RKO (cell line): ENCODE measurements around the gene SPDYE2.
A peak's percentile ranks its signal among the peaks of the same experiment; 100 is the strongest.
"Not testable (repeated sequence)": the region's sequence is repeated elsewhere in the genome, so short reads cannot be mapped to it uniquely, and the experiment has no call there.

Source experiments
- DNase-seq: peaks from one replicate; pipeline ENCODE4 v3.0.0-alpha.2; 2016; ENCODE audit warnings: low spot score

The SPDYE2 gene, protein sequence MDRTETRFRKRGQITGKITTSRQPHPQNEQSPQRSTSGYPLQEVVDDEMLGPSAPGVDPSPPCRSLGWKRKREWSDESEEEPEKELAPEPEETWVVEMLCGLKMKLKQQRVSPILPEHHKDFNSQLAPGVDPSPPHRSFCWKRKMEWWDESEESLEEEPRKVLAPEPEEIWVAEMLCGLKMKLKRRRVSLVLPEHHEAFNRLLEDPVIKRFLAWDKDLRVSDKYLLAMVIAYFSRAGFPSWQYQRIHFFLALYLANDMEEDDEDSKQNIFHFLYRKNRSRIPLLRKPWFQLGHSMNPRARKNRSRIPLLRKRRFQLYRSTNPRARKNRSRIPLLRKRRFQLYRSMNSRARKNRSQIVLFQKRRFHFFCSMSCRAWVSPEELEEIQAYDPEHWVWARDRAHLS

DNA sequence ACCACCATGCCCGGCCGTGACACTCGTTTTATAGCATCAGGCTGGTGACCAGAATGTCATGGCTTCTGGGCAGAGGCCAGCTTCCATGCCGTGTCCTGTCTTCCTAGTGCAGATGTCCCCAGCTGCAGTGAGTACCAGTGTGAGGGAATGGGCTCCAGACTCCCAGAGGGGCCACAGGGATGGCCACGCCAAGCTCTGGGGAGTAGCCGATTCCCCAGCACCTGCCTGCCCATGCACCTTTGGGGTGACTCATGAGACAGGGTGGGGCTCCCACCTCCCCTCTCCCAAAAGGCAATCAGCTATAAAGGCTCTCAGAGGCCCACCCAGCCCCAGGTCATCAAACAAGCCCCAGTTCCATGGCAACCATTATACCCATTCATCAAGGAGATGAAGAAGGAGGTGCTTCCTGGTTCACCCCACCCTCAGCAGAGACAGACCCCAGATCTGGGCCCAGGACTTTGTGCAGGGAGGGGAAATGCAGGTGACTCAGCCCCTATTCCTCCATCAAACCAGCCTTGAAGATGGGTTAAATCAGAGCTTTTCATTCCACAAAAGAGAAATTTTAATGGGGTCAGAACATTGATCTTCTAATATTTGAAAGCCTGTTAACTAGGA, at the start of gene SPDYE2:
Gene SPDYE2 (plus strand): TSS at position 419 of the 615 bp plus-strand sequence. CDS start 2,030 bp downstream, outside the sequence.
- DNase-seq: not testable (repeated sequence)

DNA sequence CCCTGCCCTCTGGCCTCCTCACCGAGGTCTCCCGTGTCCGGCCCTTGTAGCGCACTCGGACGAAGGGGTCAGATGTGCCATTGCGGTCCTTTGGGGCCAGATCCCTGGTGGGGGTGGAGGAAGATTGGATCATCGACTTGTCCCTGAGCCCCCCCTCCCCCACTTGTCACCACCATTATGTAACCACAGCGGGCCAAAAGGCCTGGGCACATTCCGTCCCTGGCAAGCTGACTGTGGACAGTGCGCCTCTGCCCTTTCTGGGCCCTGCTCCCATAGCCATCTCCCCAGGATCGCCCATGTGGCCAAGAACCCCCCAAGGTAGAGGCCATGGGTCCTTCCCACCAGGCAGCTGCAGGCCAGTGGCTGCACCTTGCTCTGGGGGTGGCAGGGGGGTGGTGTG, 47.9 kb upstream of the SPDYE2 start:
- not testable (repeated sequence) for DNase-seq

DNA sequence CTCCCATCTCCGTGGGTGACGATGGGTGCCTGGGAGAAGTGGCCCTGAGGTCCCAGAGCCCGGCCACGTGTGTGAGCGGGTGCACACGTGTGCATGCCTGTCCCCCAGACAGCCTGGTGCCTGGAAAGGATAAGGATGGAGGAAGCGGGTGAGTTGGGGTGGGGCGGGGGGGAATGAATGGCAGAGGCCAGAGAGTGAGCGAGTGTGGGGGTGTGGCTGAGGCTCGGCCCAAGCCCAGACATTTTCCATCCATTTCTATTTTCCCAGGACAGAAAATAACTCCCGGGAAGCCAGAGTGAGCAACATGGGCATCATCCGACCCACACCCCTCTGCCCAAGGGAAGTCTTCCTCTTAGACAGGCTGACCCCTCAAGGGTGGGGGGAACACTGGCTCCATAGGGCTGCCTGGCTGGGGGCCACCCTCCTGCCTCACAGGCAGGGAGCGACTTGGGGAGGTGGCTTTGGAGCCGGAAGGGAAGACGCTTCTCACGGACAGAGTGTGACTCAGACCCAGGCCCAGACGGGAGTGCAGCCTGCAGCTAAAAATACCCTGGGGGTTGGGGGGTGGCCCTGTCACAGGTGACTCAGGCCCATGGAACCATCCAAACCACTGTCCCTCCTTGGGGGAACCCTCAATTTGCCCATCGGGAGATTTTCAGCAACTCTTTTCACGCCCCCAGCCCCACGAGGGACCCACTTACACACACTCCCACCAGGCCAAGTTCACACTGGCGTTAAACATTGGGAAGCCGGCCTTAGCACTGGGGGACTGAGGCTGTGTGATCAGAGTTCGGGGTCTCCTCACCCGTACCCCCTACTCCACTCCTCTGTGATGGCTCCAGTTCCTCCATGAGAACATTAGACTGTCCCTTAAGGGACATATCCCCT, 45.5 kb upstream of the SPDYE2 start:
- DNase-seq: not testable (repeated sequence)

DNA sequence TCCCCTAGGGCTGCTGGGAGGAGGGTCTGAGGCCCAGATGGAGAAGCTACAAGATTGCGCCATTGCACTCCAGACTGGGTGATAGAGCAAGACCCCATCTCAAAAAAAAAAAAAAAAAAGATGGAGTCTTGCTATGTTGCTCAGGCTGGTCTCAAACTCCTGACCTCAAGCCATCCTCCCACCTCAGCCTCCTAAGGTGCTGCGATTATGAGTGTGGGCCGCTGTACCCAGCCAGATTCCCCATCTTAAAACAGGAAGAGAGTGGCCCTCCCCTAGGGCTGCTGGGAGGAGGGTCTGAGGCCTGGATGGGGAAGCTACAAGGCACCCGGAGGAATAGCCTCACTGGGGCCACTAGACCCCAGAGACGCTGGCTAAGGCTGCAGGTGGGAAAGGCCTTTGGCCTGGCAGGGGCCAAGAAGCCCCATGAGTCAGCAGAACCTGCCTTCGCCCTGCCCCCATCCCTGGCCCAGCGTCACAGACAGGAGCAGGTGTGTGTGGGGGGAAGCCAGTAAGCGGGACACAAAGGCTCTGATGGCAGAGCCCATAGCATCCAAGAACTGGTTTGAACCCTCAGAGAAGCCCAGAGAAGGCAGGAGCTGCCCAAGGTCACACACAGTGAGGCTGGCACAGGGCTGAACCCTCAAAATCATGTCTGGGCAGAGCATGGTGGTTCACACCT, 43.5 kb upstream of the SPDYE2 start:
- DNase-seq: not testable (repeated sequence)

DNA sequence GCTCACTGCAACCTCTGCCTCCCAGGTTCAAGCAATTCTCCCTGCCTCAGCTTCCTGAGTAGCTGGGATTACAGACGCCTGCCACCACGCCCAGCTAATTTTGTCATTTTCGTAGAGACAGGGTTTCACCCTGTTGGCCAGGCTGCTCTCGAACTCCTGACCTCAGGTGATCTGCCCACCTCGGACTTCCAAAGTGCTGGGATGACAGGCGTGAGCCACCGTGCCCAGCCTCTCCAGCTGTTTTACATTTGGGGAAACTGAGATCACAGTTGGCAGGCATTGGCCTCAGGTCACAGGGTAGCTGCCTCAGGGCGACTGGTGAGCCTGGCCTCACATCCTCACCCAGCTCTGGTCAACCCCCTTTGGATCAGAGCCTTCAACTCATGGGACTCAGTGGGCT, 40.5 kb upstream of the SPDYE2 start:
- DNase-seq: not testable (repeated sequence)

DNA sequence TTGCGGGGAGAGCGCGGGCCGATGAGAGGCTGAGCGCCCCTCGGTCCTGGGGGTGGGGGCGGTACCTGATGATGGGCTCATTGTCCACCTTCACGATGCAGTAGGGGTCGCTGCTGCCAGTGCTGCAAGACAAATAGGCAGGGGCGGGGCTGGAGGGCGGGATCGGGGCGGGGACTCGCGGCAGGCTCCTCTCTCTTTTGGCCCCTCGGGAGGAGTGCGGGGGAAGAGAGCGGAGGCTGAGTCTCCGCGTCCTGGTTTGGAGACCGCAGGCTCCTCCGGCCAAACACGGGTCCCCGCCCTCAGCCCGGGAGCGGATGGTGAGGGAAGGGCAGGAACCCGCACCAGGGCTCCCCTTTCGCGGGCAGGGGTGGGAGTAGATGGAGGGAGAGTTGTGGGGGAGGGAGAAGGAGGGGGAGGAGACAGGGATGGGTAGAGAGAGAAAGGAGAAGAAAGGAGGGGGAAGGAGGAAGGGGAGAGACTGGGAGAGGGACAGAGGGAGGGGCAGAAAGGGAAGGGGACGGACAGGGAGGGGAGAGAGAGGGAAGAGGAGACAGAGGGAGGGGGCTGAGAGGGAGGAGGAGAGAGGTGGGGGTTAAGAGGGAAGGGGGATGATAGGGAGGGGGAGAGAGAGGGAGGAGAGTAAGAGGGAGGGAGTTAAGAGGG, 39.0 kb upstream of the SPDYE2 start:
- DNase-seq: not testable (repeated sequence)

DNA sequence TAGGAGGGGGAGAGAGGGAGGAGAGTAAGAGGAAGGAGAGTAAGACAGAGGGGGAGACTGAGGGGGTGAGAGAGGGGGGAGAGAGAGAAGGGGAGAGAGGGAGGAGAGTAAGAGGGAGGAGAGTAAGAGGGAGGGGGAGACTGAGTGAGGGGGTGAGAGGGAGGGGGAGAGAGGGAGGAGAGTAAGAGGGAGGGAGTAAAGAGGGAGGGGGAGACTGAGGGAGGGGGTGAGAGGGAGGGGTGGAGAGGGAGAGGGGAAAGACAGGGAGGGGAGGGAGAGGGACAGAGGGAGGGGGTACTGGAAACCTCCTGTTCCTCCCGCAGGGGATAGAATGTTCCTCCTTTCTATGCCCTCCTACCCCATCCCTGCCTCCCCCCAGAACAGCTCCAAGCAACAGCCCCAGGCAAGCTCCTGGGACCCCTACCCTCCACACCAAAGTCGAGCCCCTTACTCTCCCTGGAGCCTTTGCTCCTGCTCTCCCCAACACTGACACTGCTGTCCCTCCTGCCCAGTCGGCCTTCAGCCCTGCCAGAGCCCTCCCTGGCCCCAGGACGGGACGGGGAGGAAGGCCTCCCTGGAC, 38.3 kb upstream of the SPDYE2 start:
- peak; percentile 0 for DNase-seq

DNA sequence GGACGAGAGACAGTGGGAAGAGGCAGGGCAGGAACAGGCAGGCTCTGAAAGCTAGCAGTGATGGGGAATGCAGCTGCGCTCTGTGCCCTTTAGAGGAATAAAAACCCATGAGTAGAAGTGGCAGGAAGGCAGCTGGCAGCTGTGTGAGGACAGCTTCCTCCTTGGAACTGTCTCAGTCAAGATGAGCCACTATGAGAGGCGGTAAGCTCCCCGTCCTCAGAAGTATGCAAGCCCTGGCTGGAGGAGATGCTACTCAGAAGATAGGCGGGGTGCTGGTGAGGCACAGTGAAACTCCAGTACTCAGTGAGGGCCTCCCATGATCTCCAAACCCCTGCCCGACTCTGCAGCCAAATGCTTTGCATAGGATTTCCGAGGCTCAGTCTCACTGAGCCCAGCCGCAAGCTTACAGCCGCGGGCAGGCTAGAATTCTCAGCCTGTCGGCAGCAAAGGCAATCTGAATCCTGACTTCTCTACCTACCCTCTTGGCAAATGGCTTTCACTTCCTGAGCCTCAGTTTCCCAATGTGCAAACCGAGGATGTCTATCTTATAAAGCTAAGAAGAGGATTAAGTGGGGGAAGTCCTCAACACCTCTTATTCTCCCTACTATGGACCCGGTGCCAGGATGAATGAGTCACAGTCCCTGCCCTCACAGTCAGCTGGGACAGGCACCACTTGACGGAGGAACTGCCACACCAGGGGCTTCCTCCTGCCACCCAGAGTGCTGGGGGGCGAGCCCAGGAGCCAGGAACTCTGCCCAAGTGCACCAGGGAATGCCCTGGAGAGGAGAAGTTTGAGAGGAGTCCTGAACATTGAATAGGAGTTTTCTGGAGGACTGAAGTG, 35.9 kb upstream of the SPDYE2 start:
- not testable (repeated sequence) for DNase-seq

DNA sequence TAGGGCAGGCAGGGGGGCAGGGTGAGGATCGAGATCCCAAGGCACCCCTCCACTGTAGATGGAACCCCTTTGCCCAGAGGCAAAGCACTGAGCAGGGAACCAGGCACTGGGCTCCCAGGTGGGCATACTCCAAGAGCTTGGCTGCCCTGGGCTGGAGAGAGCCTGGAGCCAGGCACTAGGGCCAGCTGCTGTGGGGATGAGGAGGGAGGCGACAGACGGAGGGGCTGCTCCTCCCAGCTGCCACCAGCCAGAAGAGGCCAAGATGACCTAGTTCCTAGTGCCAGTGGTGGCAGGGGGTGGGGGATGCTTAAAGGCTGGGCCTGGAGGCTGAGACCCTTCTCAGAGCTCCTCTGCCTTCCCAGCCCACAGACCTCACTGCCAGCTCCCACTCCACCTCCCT, 35.1 kb upstream of the SPDYE2 start:
- not testable (repeated sequence) for DNase-seq

DNA sequence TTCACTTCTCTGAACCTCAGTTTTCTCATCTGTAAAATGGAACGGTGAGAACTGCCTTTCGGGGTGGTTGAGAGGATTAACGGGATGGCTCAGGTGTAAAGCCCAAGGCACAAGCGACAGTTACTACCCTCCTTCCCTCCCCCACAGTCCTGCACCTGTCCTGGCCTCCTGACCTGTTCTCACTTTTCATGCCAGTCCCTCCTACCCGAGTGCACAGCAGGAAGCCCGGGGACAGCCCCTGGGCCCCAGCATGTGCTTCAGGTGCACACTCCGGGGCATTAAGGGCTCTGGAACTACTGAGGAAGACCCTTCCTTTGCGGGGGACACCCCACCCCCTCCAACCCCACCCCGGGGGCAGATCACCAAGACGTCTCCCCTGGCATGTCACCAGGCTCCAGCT, 34.1 kb upstream of the SPDYE2 start:
- DNase-seq: not testable (repeated sequence)

DNA sequence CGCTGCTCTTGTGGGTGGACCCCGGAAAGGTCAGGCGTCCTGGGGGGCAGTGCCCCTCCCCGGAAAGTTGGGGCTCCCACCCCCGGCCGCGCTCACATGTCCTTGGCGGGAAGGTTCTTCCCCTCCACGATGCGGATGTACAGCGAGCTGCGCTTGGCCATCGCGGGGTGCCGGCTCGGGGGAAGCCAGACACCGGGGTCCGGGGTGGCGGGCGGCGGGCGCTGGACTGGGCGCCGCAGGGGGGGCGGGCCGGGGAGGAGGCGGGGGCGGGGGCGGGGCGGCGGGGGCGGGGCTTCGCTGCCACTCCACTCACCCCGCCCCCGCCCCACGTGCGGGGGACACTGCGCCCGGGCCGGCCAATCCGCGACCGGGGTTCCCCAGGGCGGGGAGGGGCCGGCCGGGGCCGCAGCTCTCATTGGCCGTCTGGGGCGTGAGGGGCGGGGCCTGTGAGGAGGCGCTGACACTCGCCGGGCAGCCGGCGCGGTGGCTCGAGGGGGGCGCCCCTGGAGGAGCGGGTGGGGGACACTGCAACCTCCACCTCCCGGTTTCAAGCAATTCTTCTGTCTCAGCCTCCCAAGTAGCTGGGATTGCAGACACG, 33.4 kb upstream of the SPDYE2 start, which contains the start of gene RASA4B:
Gene RASA4B (minus strand): TSS at position 228 of the 598 bp plus-strand sequence. CDS start 67 bp downstream, at position 161.
- DNase-seq: not testable (repeated sequence)

DNA sequence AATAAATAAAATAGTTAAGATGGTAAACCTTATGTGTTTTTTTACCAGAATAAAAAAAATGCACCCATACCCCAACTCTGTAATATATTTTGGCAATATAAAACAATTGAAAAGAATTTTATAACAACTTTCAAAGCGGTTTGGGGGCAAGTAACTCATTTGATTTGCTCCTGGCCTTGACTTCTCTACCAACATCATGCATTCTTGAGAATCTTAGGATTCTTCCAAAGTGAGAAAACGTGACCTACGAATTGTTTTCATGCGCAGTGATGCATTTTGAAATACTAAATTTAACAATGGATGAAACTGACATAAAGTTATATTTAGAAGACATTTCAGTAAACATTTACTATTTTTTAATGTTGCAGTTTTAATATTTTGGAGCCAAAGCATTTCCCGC, 30.2 kb upstream of the SPDYE2 start:
- DNase-seq: not testable (repeated sequence)

DNA sequence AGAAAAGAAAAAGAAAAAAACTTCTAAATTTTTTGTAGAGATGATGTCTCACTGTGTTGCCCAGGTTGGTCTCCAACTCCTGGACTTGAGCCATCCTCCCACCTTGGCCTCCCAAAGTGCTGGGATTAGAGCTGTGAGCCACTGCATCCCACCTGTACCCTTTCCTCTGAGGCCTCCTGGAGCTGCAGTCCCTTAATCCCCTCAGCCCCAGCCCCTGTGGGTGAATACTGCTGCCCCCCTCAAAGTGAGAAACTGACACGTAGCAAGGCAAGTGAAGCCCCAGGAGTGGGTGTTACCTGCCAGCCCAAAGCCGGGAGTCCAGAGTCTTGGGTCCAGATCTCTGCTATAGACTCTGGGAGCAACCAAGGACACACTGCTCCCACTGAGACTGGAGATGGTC, 26.2 kb upstream of the SPDYE2 start:
- not testable (repeated sequence) for DNase-seq

DNA sequence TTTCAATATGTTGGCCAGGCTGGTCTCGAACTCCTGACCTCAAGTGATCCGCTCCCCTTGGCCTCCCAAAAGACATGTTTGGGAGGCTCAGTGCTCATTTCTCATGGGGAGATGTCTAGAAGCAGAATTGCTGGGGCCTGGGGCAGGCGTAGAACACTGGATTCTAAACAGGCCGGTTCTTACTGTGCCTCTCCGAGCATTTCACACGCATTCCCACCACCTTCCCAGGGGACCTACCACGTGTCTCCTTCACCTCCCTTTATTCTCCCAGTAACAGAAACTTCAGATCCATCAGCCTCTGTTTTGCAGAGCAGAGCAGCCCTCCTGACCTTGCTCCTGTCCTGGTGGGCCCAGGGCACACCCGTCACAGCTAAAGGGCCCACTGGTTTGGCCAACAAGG, 23.8 kb upstream of the SPDYE2 start:
- not testable (repeated sequence) for DNase-seq

DNA sequence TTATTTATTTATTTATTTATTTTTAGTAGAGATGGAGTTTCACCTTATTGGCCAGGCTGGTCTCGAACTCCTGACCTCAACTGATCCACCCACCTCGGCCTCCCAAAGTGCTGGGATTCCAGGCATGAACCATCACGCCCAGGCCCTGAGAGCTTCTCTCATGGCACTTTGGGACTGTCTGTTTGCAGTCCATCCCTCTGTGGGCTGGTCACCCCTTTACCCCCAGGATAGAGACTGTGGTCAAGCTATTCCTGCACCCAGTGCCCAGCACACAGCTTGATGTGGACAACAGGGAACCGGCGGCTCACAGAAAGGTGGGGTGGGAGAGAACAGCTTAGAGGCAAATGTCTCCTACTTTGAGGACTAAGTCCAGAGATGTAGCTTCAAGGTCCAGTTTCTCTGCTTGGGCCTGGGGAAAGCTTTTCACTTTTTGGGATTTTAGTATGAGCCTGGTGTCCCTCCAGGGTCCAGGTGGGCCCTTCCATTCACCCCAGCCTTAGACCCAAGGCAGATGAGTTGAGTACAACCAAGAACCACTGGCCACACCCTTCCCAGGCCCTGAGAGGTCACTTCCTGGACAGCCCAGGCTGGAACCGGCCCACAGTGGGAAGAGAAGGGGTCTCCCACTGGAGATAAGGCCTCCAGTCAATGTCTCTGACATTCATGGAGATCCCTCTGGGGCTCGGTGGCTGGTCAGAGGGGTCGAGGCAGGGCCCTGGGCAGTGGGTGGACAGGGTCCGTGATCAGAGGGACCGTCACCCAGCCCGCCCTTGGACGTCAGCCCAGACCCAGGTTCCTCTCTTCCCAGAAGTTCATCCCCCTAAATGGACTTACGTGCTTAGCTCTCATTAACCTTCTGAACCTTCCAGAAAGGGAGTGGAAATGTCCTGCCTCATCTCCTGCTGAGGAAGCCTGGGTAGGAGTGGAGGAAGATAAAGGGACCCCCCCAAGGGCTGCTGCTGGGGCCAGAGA, 22.9 kb upstream of the SPDYE2 start:
- not testable (repeated sequence) for DNase-seq

DNA sequence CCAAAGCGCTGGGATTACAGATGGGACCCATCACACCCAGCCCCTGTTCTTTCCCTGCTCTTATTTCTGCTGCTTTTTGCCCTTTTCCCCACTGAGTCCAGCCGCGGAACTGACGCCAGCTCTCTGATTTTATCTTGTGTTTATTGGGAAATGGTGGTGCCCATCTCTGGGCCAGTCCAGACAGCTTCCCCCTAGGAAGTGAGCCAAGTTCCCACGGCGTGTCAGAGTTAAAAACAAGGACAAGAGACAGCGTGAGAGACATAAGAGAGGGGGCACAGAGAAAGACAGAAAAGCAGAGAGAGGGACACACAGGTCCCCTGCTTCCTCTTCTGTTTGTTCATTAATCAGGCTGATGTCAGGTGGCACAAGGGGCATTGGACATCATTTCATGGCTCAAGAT, 19.4 kb upstream of the SPDYE2 start:
- DNase-seq: not testable (repeated sequence)

DNA sequence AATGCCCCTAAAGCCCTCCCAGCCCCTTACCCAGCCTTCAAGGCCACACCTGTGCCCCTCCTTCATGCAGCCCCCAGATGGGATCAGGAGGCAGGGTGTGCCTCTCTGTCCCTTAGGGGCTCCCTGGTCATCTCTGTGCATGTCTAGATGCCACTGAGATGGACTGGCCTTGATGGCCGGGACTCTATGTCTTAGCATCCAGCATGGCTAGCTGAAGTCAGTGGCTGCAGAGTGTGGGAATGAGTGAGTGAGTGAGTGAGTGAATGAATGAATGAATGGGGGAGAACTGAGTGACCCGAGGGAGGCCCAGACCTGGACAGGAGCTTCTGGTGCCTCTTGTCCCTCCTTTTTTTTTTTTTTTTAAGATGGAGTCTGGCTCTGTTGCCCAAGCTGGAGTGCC, 18.9 kb upstream of the SPDYE2 start:
- not testable (repeated sequence) for DNase-seq

DNA sequence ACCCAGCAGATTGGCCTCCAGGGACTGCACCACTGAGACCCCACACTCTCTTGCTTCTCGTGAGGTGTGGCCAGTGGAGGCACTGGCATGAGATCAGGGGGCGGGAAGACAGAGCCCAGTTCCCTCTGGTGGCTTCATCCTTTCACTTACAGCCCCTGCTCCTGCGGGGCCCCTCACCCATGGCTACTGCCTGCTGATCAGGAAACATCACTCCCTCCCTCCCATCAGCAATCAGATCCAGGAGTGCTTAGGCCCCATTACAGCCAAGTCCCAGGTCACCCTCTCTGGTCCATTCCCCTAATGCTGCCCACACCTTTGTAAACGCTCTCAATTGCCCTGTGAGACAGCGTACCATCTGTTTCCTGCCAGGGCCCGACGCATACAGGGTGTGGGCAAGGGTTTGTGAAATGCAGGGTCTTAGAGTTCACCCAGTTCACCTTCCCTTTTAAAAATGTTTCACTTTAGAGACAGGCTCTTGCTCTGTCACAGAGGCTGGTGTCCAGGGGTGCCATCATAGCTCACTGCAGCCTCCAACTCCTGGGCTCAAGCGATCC, 15.9 kb upstream of the SPDYE2 start:
- not testable (repeated sequence) for DNase-seq
